Neural progenitor cell (in vitro differentiated cells): ENCODE measurements around the gene LPCAT4.
A peak's percentile ranks its signal among the peaks of the same experiment; 100 is the strongest.

ENCODE experiments used
- CTCF ChIP-seq: fragments of 200-600 bp; sonication (generic); IDR thresholded peaks from 2 replicates; pipeline ENCODE4 v1.5.1; 2017; ENCODE audit warnings: antibody characterized with exemption, mild to moderate bottlenecking
- EZH2 ChIP-seq: fragments of 200-600 bp; sonication (generic); IDR thresholded peaks from 2 replicates; pipeline ENCODE4 v1.6.1; 2017; ENCODE audit warnings: antibody characterized with exemption, mild to moderate bottlenecking, moderate library complexity
- EZH2phosphoT487 ChIP-seq: fragments of 200-600 bp; sonication (generic); IDR thresholded peaks from 2 replicates; pipeline ENCODE4 v1.6.1; 2017; ENCODE audit warnings: antibody characterized with exemption

GRCh38 chr15:34360298-34360697 lies 6.7 kb downstream of the LPCAT4 start:
- TF ChIP-seq CTCF (peak; percentile 9), EZH2 (no peak), EZH2phosphoT487 (no peak)
